ENCODE results near the gene ZNF497. TPM values are rescaled to one million over a fixed set of nuclear protein-coding genes. Genes with fewer than 3 reads are reported as not detected.
"Not testable (repeated sequence)": the region's sequence is repeated elsewhere in the genome, so short reads cannot be mapped to it uniquely, and the experiment has no call there.

Gene ZNF497
- total RNA-seq, 1 donor from 2014 or later: 0.79 TPM

- no peaks in the 10 kb centered on the region for H3K9me3 Mint-ChIP-seq
- DNase-seq: no peak
- peaks cover 15% of the 10 kb centered on the region for H3K4me1 Mint-ChIP-seq
- H3K27me3 Mint-ChIP-seq: no peaks in the 10 kb centered on the region
- H3K4me3 Mint-ChIP-seq: no peak overlapping the region
- intact Hi-C loops (cut with micrococcal nuclease): no loop called here
- H3K36me3 Mint-ChIP-seq (ENCODE audit: low read depth): peaks cover 10% of the 10 kb centered on the region
- H3K27ac Mint-ChIP-seq: no peak overlapping the region
These were observed 10.4 kb downstream of the ZNF497 start for GRCh38 chr19:58351990-58352755.

- no peaks in the 10 kb centered on the region for H3K27me3 Mint-ChIP-seq
- no peak overlapping the region for H3K4me3 Mint-ChIP-seq
- DNase-seq: no peak
- H3K36me3 Mint-ChIP-seq (ENCODE audit: low read depth): peaks cover 10% of the 10 kb centered on the region
- no peaks in the 10 kb centered on the region for H3K9me3 Mint-ChIP-seq
- intact Hi-C loops (cut with micrococcal nuclease): no loop called here
- peaks cover 17% of the 10 kb centered on the region for H3K4me1 Mint-ChIP-seq
- H3K27ac Mint-ChIP-seq: no peak overlapping the region
These were observed 11.0 kb downstream of the ZNF497 start for GRCh38 chr19:58351558-58351878.

GRCh38 chr19:58350871-58351557, 11.5 kb downstream of the ZNF497 start:
- Mint-ChIP-seq H3K27me3 (no peaks in the 10 kb centered on the region), H3K9me3 (no peaks in the 10 kb centered on the region), H3K27ac (no peak overlapping the region), H3K4me1 (peaks cover 17% of the 10 kb centered on the region), H3K36me3 (ENCODE audit: low read depth) (peaks cover 10% of the 10 kb centered on the region), H3K4me3 (no peak overlapping the region)
- no peak for DNase-seq
- intact Hi-C loops (cut with micrococcal nuclease): no loop called here

GRCh38 chr19:58350001-58350861, 12.3 kb downstream of the ZNF497 start:
- no peak overlapping the region for H3K4me3 Mint-ChIP-seq
- H3K4me1 Mint-ChIP-seq: peaks cover 18% of the 10 kb centered on the region
- intact Hi-C loops (cut with micrococcal nuclease): no loop called here
- no peaks in the 10 kb centered on the region for H3K27me3 Mint-ChIP-seq
- H3K36me3 Mint-ChIP-seq (ENCODE audit: low read depth): peaks cover 10% of the 10 kb centered on the region
- no peaks in the 10 kb centered on the region for H3K9me3 Mint-ChIP-seq
- no peak for DNase-seq
- no peak overlapping the region for H3K27ac Mint-ChIP-seq

GRCh38 chr19:58349590-58349989, 13.0 kb downstream of the ZNF497 start:
- Mint-ChIP-seq H3K36me3 (ENCODE audit: low read depth) (peaks cover 10% of the 10 kb centered on the region), H3K27ac (no peak overlapping the region), H3K4me3 (peak overlapping the region; percentile 46), H3K4me1 (peaks cover 16% of the 10 kb centered on the region), H3K27me3 (no peaks in the 10 kb centered on the region), H3K9me3 (no peaks in the 10 kb centered on the region)
- intact Hi-C loops (cut with micrococcal nuclease): loop anchor here (2.0 kb wide), 1 partner anchor 31 kb away; the partner anchor contains the start of gene ZNF837
- DNase-seq: no peak

- Mint-ChIP-seq H3K4me3 (peak overlapping the region; percentile 98), H3K4me1 (peaks cover 16% of the 10 kb centered on the region), H3K27ac (peak overlapping the region; percentile 86), H3K36me3 (ENCODE audit: low read depth) (peaks cover 10% of the 10 kb centered on the region)
- not testable (repeated sequence) for DNase-seq, H3K9me3 Mint-ChIP-seq, H3K27me3 Mint-ChIP-seq
- intact Hi-C loops (cut with micrococcal nuclease): loop anchor here (2.0 kb wide), 1 partner anchor 33 kb away; the partner anchor contains the start of gene ZNF837
These were observed 14.5 kb downstream of the ZNF497 start for GRCh38 chr19:58348080-58348479.

- Mint-ChIP-seq H3K36me3 (ENCODE audit: low read depth) (peaks cover 11% of the 10 kb centered on the region), H3K27ac (peak overlapping the region; percentile 86), H3K4me3 (peak overlapping the region; percentile 98), H3K27me3 (no peaks in the 10 kb centered on the region), H3K4me1 (peaks cover 16% of the 10 kb centered on the region), H3K9me3 (no peaks in the 10 kb centered on the region)
- intact Hi-C loops (cut with micrococcal nuclease): loop anchor here (1.0 kb wide), 2 partner anchors 15 to 20 kb away; partner anchors contain the start of gene ZNF497
- peak; percentile 91 for DNase-seq
These were observed 15.3 kb downstream of the ZNF497 start for GRCh38 chr19:58346961-58347929.

GRCh38 chr19:58345558-58345957, 17.0 kb downstream of the ZNF497 start:
- intact Hi-C loops (cut with micrococcal nuclease): no loop called here
- Mint-ChIP-seq H3K27ac (peak overlapping the region; percentile 21), H3K4me3 (peak overlapping the region; percentile 98)

GRCh38 chr19:58338825-58339558, 23.6 kb downstream of the ZNF497 start:
- Mint-ChIP-seq H3K4me3 (no peak overlapping the region), H3K4me1 (no peaks in the 10 kb centered on the region), H3K27me3 (no peaks in the 10 kb centered on the region), H3K36me3 (ENCODE audit: low read depth) (peaks cover 64% of the 10 kb centered on the region), H3K9me3 (peaks cover 9% of the 10 kb centered on the region), H3K27ac (no peak overlapping the region)
- no peak for DNase-seq
- intact Hi-C loops (cut with micrococcal nuclease): no loop called here

More at GRCh38 chr19:58345558-58345957, 17.0 kb downstream of the ZNF497 start:
- peaks cover 23% of the 10 kb centered on the region for H3K36me3 Mint-ChIP-seq (ENCODE audit: low read depth)
- peaks cover 3% of the 10 kb centered on the region for H3K9me3 Mint-ChIP-seq
- no peaks in the 10 kb centered on the region for H3K27me3 Mint-ChIP-seq
- DNase-seq: no peak
- peaks cover 16% of the 10 kb centered on the region for H3K4me1 Mint-ChIP-seq

GRCh38 chr19:58338336-58338735, 24.2 kb downstream of the ZNF497 start:
- intact Hi-C loops (cut with micrococcal nuclease): no loop called here
- no peaks in the 10 kb centered on the region for H3K27me3 Mint-ChIP-seq
- H3K4me1 Mint-ChIP-seq: no peaks in the 10 kb centered on the region
- H3K36me3 Mint-ChIP-seq (ENCODE audit: low read depth): peaks cover 64% of the 10 kb centered on the region
- no peak overlapping the region for H3K27ac Mint-ChIP-seq
- no peak for DNase-seq
- peaks cover 9% of the 10 kb centered on the region for H3K9me3 Mint-ChIP-seq
- no peak overlapping the region for H3K4me3 Mint-ChIP-seq

- DNase-seq: no peak
- Mint-ChIP-seq H3K27ac (no peak overlapping the region), H3K4me1 (no peaks in the 10 kb centered on the region), H3K36me3 (ENCODE audit: low read depth) (peaks cover 62% of the 10 kb centered on the region), H3K27me3 (no peaks in the 10 kb centered on the region), H3K9me3 (peaks cover 9% of the 10 kb centered on the region), H3K4me3 (no peak overlapping the region)
- intact Hi-C loops (cut with micrococcal nuclease): no loop called here
These were observed 25.7 kb downstream of the ZNF497 start for GRCh38 chr19:58336820-58337219.

- Mint-ChIP-seq H3K27me3 (no peaks in the 10 kb centered on the region), H3K36me3 (ENCODE audit: low read depth) (peaks cover 58% of the 10 kb centered on the region), H3K4me1 (no peaks in the 10 kb centered on the region), H3K9me3 (peaks cover 7% of the 10 kb centered on the region), H3K27ac (no peak overlapping the region), H3K4me3 (no peak overlapping the region)
- DNase-seq: no peak
- intact Hi-C loops (cut with micrococcal nuclease): no loop called here
These were observed 26.3 kb downstream of the ZNF497 start for GRCh38 chr19:58336216-58336615.

Data from activated CD4-positive, alpha-beta T cell treated with anti-CD3 and anti-CD28 coated beads, Interleukin-2, amount 10 ng/mL, durations not matched to agents 24 days and 14 days (primary cell).